GM23338 (cell line): ENCODE measurements around the gene OASL. TPM values are rescaled to one million over a fixed set of nuclear protein-coding genes. Genes with fewer than 3 reads are reported as not detected.
A peak's percentile ranks its signal among the peaks of the same experiment; 100 is the strongest.

ENCODE experiments used
- ATAC-seq: fragments of 200-7000 bp; cut with Tn5 transposase; 3 replicates; pipeline ENCODE4 v1.9.1; 2020
- DNase-seq: peaks from one replicate; pipeline ENCODE4 v3.0.0-alpha.2; 2015; ENCODE audit warnings: low spot score
- H2AFZ ChIP-seq: fragments of 200-600 bp; sonication (generic); 2 replicates; pipeline ENCODE4 v1.8.0; 2016; ENCODE audit warnings: antibody characterized with exemption, mild to moderate bottlenecking, moderate library complexity
- H3F3A ChIP-seq: fragments of 200-600 bp; sonication (generic); replicated peaks from 2 replicates; pipeline ENCODE4 v1.8.0; 2017; ENCODE audit warnings: antibody characterized with exemption, mixed run types, low read depth
- H3K27ac ChIP-seq: fragments of 200-600 bp; sonication (generic); 2 replicates; pipeline ENCODE4 v1.6.1; 2016; ENCODE audit warnings: low read depth
- H3K27me3 ChIP-seq: fragments of 200-600 bp; sonication (generic); 2 replicates; pipeline ENCODE4 v1.8.0; 2016; ENCODE audit warnings: mild to moderate bottlenecking, mixed run types, moderate library complexity; ENCODE audit not compliant: insufficient read depth
- H3K36me3 ChIP-seq: fragments of 200-600 bp; sonication (generic); 2 replicates; pipeline ENCODE4 v1.8.0; 2016; ENCODE audit warnings: mild to moderate bottlenecking; ENCODE audit not compliant: insufficient read depth
- H3K4me1 ChIP-seq: fragments of 200-600 bp; sonication (generic); 2 replicates; pipeline ENCODE4 v1.8.0; 2016; ENCODE audit warnings: mild to moderate bottlenecking, moderate library complexity; ENCODE audit not compliant: insufficient read depth
- H3K4me2 ChIP-seq: fragments of 200-600 bp; sonication (generic); 2 replicates; pipeline ENCODE4 v1.7.1; 2017; ENCODE audit warnings: mixed run types
- H3K4me3 ChIP-seq: fragments of 200-600 bp; sonication (generic); 2 replicates; pipeline ENCODE4 v1.6.1; 2016; ENCODE audit warnings: mixed run types
- H3K79me2 ChIP-seq: fragments of 200-600 bp; sonication (generic); replicated peaks from 2 replicates; pipeline ENCODE4 v1.8.0; 2017; ENCODE audit warnings: mild to moderate bottlenecking; ENCODE audit not compliant: insufficient read depth
- H3K9me2 ChIP-seq: fragments of 200-600 bp; sonication (generic); 2 replicates; pipeline ENCODE4 v1.8.0; 2017; ENCODE audit not compliant: insufficient read depth
- H4K20me1 ChIP-seq: fragments of 200-600 bp; sonication (generic); replicated peaks from 2 replicates; pipeline ENCODE4 v1.8.0; 2017; ENCODE audit warnings: mild to moderate bottlenecking; ENCODE audit not compliant: insufficient read depth
- H3K27ac Mint-ChIP-seq: 2 replicates; pipeline ENCODE4 v1.8.0; 2020; ENCODE audit warnings: inconsistent platforms, mild to moderate bottlenecking, moderate library complexity, mixed read lengths
- H3K27me3 Mint-ChIP-seq: 3 replicates; pipeline ENCODE4 v1.8.0; 2022; ENCODE audit warnings: low read depth, mild to moderate bottlenecking, moderate library complexity, mixed read lengths, inconsistent platforms; ENCODE audit not compliant: insufficient read depth, poor library complexity
- H3K36me3 Mint-ChIP-seq: 3 replicates; pipeline ENCODE4 v1.8.0; 2021; ENCODE audit warnings: low read depth, mild to moderate bottlenecking, inconsistent platforms, moderate library complexity, mixed read lengths
- H3K4me1 Mint-ChIP-seq: 3 replicates; pipeline ENCODE4 v1.8.0; 2020; ENCODE audit warnings: mild to moderate bottlenecking, inconsistent platforms, mixed read lengths
- H3K4me3 Mint-ChIP-seq: 3 replicates; pipeline ENCODE4 v1.8.0; 2021; ENCODE audit warnings: moderate library complexity, mild to moderate bottlenecking, inconsistent platforms, mixed read lengths
- H3K9me3 Mint-ChIP-seq: 3 replicates; pipeline ENCODE4 v1.8.0; 2020; ENCODE audit warnings: moderate library complexity, mild to moderate bottlenecking, inconsistent platforms, mixed read lengths
- CREB1 ChIP-seq: fragments of 250-450 bp; sonication (Bioruptor Pico); IDR thresholded peaks from 2 replicates; pipeline ENCODE4 v1.5.0; 2020; ENCODE audit warnings: low read depth, mild to moderate bottlenecking, moderate library complexity
- EZH2phosphoT487 ChIP-seq: fragments of 200-600 bp; sonication (generic); IDR thresholded peaks from one replicate; pipeline ENCODE4 v1.8.1; 2018; ENCODE audit warnings: antibody characterized with exemption; ENCODE audit not compliant: unreplicated experiment
- ZNF462 ChIP-seq: fragments of 250-450 bp; sonication (Bioruptor Pico); IDR thresholded peaks from 2 replicates; pipeline ENCODE4 v1.5.0; 2020; ENCODE audit warnings: mild to moderate bottlenecking, moderate library complexity
- polyA plus RNA-seq: library from polyadenylated mRNA; unstranded; fragments of >200 nt; fragmentation: Nextera tagmentation; extraction: Ambion mirVana; gene quantifications from 2 replicates; pipeline ENCODE4 v1.2.1, GENCODE V29; 2016
- total RNA-seq: library from RNA; depleted of rRNA; stranded (reverse); fragments of >200 nt; shearing (Covaris generic); gene quantifications from 2 replicates; pipeline ENCODE4 v1.2.3, GENCODE V29; 2014

The OASL gene
- total and polyA plus RNA-seq, 2 experiments from 2014 or later = not detected

DNA sequence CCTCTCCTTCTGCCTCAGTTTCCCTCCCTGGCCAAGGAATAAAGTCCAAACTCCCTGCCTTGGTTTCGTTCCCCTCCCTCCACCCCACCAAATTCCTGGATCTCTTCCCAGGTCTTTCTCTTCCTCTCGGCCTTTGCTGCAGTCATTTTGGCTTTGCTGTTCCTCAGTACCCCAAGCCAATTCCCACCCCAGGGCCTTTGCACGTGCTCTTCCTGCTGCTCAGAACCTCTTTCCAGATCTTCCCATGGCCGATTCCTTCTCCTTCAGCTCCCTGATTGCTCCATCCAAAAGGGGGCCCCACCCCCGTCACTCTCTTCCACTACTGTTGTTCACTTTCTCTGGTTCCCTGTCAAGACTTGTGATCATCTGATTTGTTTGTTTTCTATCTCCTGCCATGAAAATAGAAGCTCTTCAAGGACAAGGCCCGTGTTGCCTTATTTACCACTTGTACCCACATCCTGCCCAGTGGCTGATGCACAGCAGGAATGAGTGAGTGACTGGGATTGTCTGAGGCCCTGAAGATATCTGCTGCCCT, 57.6 kb downstream of the OASL start (continued):
- TF ChIP-seq ZNF462 (CRISPR knock-in tag) (no peak), CREB1 (CRISPR knock-in tag) (no peak), EZH2phosphoT487 (no peak)

DNA sequence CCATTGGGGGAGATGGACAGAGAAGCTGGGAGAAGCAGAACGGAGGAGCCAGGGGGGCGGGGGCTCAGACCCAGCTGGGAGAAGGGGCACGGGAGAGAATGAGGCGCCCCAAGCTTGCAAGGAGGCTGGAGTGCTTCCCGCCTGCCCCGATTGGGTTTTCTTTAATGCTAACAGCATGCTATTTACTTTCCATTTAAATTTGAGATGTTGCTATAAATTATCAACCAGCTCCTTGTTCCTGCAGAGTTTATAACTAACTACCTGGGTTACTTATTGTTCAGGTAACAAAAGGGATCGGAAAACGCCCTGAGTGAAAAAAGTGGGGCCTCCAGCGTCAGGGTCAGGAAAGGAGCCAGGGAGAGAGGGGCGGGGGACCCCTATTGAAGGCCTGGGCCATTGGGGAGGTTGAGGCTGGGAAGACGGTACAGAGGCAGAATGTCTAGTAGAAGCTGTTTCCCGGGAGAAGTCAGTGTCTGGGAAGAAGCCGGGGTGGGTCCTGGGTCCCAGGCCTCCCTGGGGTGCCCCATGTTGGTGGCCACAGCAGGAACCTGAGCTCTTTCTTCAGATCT, 58.2 kb downstream of the OASL start:
- no peak for TF ChIP-seq CREB1 (CRISPR knock-in tag)
- H3K4me3 Mint-ChIP-seq = no peak overlapping the region
- ATAC-seq = peak; percentile 21

More for the DNA sequence above, 58.2 kb downstream of the OASL start:
- H3K27ac ChIP-seq = no peak overlapping the region
- Mint-ChIP-seq H3K36me3 (no peaks in the 10 kb centered on the region; the same call in 2 of the 3 replicates), H3K9me3 (no peaks in the 10 kb centered on the region; the same call in 2 of the 3 replicates), H3K27ac (no peak overlapping the region; the same call in 1 of the 2 replicates), H3K4me1 (peaks cover 19% of the 10 kb centered on the region), H3K27me3 (peaks cover 2% of the 10 kb centered on the region)
- no peaks in the 10 kb centered on the region for H3K36me3 ChIP-seq
- H3K4me2 ChIP-seq = peak overlapping the region; percentile 57
- peak overlapping the region; percentile 88 for H2AFZ ChIP-seq
- H3K79me2 ChIP-seq = no peaks in the 10 kb centered on the region
- no peaks in the 10 kb centered on the region for H3F3A ChIP-seq
- H3K4me1 ChIP-seq = peaks cover 9% of the 10 kb centered on the region; the same call in 1 of the 2 replicates
- peak; percentile 24 for DNase-seq
- no peaks in the 10 kb centered on the region for H3K27me3 ChIP-seq
- no peaks in the 10 kb centered on the region for H4K20me1 ChIP-seq
- H3K9me2 ChIP-seq = no peaks in the 10 kb centered on the region
- no peak overlapping the region for H3K4me3 ChIP-seq
